Measurements from ENCODE around the gene SLC31A1. TPM values are rescaled to one million over a fixed set of nuclear protein-coding genes. Genes with fewer than 3 reads are reported as not detected.

Gene SLC31A1
- total RNA-seq, 1 experiment from 2014 or later = 64.9 TPM

DNA sequence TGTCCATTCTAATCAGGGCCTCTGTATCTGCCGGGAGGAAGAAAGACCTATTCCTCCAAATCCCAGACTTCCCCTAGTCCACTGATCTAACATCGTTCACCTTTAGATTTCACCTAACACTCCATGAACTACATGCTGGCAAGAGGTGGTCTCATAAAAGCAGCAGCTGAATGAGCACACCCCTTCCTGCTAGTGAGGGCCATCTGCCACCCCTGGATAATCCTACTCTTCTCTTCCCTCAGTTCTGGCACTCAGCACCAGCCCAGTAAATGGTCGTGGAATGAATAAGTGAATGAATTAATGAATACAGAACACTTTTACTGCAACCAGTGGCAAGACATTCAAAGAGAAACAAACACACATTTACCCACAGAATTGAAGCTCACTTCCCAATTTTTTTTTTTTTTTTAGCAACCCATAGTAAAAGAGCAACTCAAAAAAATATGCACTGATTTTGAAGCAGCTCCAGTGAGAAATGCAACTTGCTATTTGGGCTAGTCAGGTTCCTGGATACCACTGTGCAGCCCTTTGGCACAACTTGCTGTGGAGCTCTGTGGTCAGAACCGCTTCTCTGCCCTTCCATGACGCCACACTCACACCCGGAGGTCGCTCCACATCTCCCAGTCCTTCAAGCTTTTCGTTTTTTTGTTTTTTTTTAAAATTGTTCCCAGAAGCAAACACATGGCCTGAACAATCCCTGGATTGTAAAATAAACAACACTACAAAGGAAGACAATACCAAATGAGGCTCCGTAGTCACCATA is 75.6 kb downstream of the SLC31A1 start:
- ChIA-PET POLR2A (interaction anchor here (0.8 kb wide), 1 partner anchor 22 kb away, joined by 3 read pairs; the partner anchor contains the start of gene CDC26), CTCF (no interaction called here)
- Mint-ChIP-seq H3K4me1 (ENCODE audit: low read depth, unreplicated experiment) (peaks cover 7% of the 10 kb centered on the region), H3K36me3 (ENCODE audit: insufficient read depth, unreplicated experiment) (peaks cover 12% of the 10 kb centered on the region), H3K27ac (ENCODE audit: unreplicated experiment) (no peak overlapping the region), H3K4me3 (ENCODE audit: unreplicated experiment) (no peak overlapping the region), H3K27me3 (ENCODE audit: insufficient read depth, unreplicated experiment) (no peaks in the 10 kb centered on the region), H3K9me3 (ENCODE audit: unreplicated experiment) (no peaks in the 10 kb centered on the region)
- Histone ChIP-seq H3K27me3 (replicated peaks; ENCODE audit: control insufficient read depth, insufficient read depth, low read length) (no peaks in the 10 kb centered on the region), H3K4me3 (ENCODE audit: low read depth, low read length) (no peak overlapping the region), H3K36me3 (ENCODE audit: control insufficient read depth, insufficient read depth, low read length) (no peaks in the 10 kb centered on the region; the same call in 1 of the 2 replicates), H3K9me3 (no peaks in the 10 kb centered on the region), H3K4me1 (no peaks in the 10 kb centered on the region)
- TF ChIP-seq CTCF (IDR thresholded peaks at IDR 0.05; ENCODE audit: insufficient read depth in 1 of 2, low read depth in 1 of 2, low read length in 1 of 2, severe bottlenecking in 1 of 2, unreplicated experiment in 1 of 2) = no peak
- BruUV-seq (replicated peaks) = no TSS peak
- intact Hi-C loops (cut with micrococcal nuclease; ENCODE audit: unreplicated experiment) = no loop called here
- DNase-seq = no peak

GRCh38 chr9:113298311-113298710 is 77.0 kb downstream of the SLC31A1 start:
- no peak for TF ChIP-seq CTCF (IDR thresholded peaks at IDR 0.05; ENCODE audit: insufficient read depth in 1 of 2, low read depth in 1 of 2, low read length in 1 of 2, severe bottlenecking in 1 of 2, unreplicated experiment in 1 of 2)
- H3K4me3 Mint-ChIP-seq (ENCODE audit: unreplicated experiment) = no peak overlapping the region
- H3K4me1 ChIP-seq = peaks cover 12% of the 10 kb centered on the region
- H3K9me3 ChIP-seq = no peaks in the 10 kb centered on the region
- no peak overlapping the region for H3K27ac Mint-ChIP-seq (ENCODE audit: unreplicated experiment)
- peaks cover 21% of the 10 kb centered on the region for H3K4me1 Mint-ChIP-seq (ENCODE audit: low read depth, unreplicated experiment)
- CTCF ChIA-PET = no interaction called here
- DNase-seq = no peak
- H3K27me3 Mint-ChIP-seq (ENCODE audit: insufficient read depth, unreplicated experiment) = no peaks in the 10 kb centered on the region
- no TSS peak for BruUV-seq (replicated peaks)
- POLR2A ChIA-PET = no interaction called here
- H3K9me3 Mint-ChIP-seq (ENCODE audit: unreplicated experiment) = no peaks in the 10 kb centered on the region
- H3K36me3 ChIP-seq (ENCODE audit: control insufficient read depth, insufficient read depth, low read length) = no peaks in the 10 kb centered on the region
- H3K27me3 ChIP-seq (replicated peaks; ENCODE audit: control insufficient read depth, insufficient read depth, low read length) = no peaks in the 10 kb centered on the region
- H3K4me3 ChIP-seq (ENCODE audit: low read depth, low read length) = no peak overlapping the region
- peaks cover 3% of the 10 kb centered on the region for H3K36me3 Mint-ChIP-seq (ENCODE audit: insufficient read depth, unreplicated experiment)
- intact Hi-C loops (cut with micrococcal nuclease; ENCODE audit: unreplicated experiment) = no loop called here

- TF ChIP-seq CTCF (IDR thresholded peaks at IDR 0.05; ENCODE audit: insufficient read depth in 1 of 2, low read depth in 1 of 2, low read length in 1 of 2, severe bottlenecking in 1 of 2, unreplicated experiment in 1 of 2) = no peak
Observed at GRCh38 chr9:113298924-113299770, 77.8 kb downstream of the SLC31A1 start.

More at GRCh38 chr9:113298924-113299770, 77.8 kb downstream of the SLC31A1 start:
- Histone ChIP-seq H3K27me3 (replicated peaks; ENCODE audit: control insufficient read depth, insufficient read depth, low read length) (no peaks in the 10 kb centered on the region), H3K9me3 (no peaks in the 10 kb centered on the region), H3K4me3 (ENCODE audit: low read depth, low read length) (no peak overlapping the region), H3K36me3 (ENCODE audit: control insufficient read depth, insufficient read depth, low read length) (no peaks in the 10 kb centered on the region), H3K4me1 (peaks cover 14% of the 10 kb centered on the region)
- no peak for DNase-seq
- no TSS peak for BruUV-seq (replicated peaks)
- intact Hi-C loops (cut with micrococcal nuclease; ENCODE audit: unreplicated experiment) = no loop called here
- POLR2A ChIA-PET = no interaction called here
- Mint-ChIP-seq H3K36me3 (ENCODE audit: insufficient read depth, unreplicated experiment) (no peaks in the 10 kb centered on the region), H3K9me3 (ENCODE audit: unreplicated experiment) (no peaks in the 10 kb centered on the region), H3K27ac (ENCODE audit: unreplicated experiment) (no peak overlapping the region), H3K4me3 (ENCODE audit: unreplicated experiment) (no peak overlapping the region), H3K27me3 (ENCODE audit: insufficient read depth, unreplicated experiment) (no peaks in the 10 kb centered on the region), H3K4me1 (ENCODE audit: low read depth, unreplicated experiment) (peaks cover 24% of the 10 kb centered on the region)
- CTCF ChIA-PET = no interaction called here
